MCF 10A (cell line): ENCODE measurements around the gene HES2. TPM values are rescaled to one million over a fixed set of nuclear protein-coding genes. Genes with fewer than 3 reads are reported as not detected.
A peak's percentile ranks its signal among the peaks of the same experiment; 100 is the strongest.
"Not testable (repeated sequence)": the region's sequence is repeated elsewhere in the genome, so short reads cannot be mapped to it uniquely, and the experiment has no call there.

Experiments
- BruUV-seq: library from RNA; stranded (reverse); fragments of 400-500 nt; replicated peaks from 2 replicates; lab custom pipeline; 2021; lab: Mats Ljungman, UMichigan
- CTCF ChIA-PET: fragments of 300-600 bp; sonication (Branson Sonifier 250); formaldehyde crosslinking; extraction: SDS; loops from one replicate; lab custom pipeline; 2021; ENCODE audit warnings: antibody characterized with exemption, inconsistent platforms; lab: Yijun Ruan, JAX
- POLR2A ChIA-PET: fragments of 300-600, 350-650 bp; sonication (Branson Sonifier 250); formaldehyde crosslinking; extraction: SDS; loops from one replicate; lab custom pipeline; 2020; ENCODE audit warnings: antibody characterized with exemption, inconsistent platforms; lab: Yijun Ruan, JAX
- DNase-seq: peaks from one replicate; pipeline ENCODE4 v3.0.0-alpha.2; 2018; ENCODE audit not compliant: unreplicated experiment
- H3K27ac Mint-ChIP-seq: one replicate; pipeline ENCODE4 v1.8.0; 2022; ENCODE audit warnings: mild to moderate bottlenecking, low read depth, mixed read lengths; ENCODE audit not compliant: unreplicated experiment
- H3K27me3 Mint-ChIP-seq: one replicate; pipeline ENCODE4 v1.8.0; 2022; ENCODE audit warnings: mixed read lengths; ENCODE audit not compliant: insufficient read depth, unreplicated experiment
- H3K36me3 Mint-ChIP-seq: one replicate; pipeline ENCODE4 v1.8.0; 2022; ENCODE audit warnings: mild to moderate bottlenecking, moderate library complexity, mixed read lengths; ENCODE audit not compliant: insufficient read depth, unreplicated experiment
- H3K4me1 Mint-ChIP-seq: one replicate; pipeline ENCODE4 v1.8.0; 2022; ENCODE audit warnings: mixed read lengths; ENCODE audit not compliant: insufficient read depth, unreplicated experiment
- H3K4me3 Mint-ChIP-seq: one replicate; pipeline ENCODE4 v1.8.0; 2022; ENCODE audit warnings: mild to moderate bottlenecking, moderate library complexity, mixed read lengths; ENCODE audit not compliant: unreplicated experiment
- H3K9me3 Mint-ChIP-seq: one replicate; pipeline ENCODE4 v1.8.0; 2022; ENCODE audit warnings: mixed read lengths; ENCODE audit not compliant: unreplicated experiment
- intact Hi-C: fragments of 100-400 bp; cut with micrococcal nuclease; formaldehyde crosslinking; loops from 2 replicates; pipeline ENCODE4 v1.14.1; 2022
- microRNA-seq: library from miRNA; unstranded; fragments of <30 nt; microRNA quantifications from one replicate; pipeline ENCODE4 v1.2.0, GENCODE V29; 2022
- total RNA-seq: library from RNA; stranded (reverse); gene quantifications from 2 replicates; pipeline ENCODE4 v1.2.3, GENCODE V29; 2022
- TF ChIP-seq, protein P1 (sequence below): fragments of 200-600 bp; IDR thresholded peaks from one replicate; pipeline ENCODE4 v1.8.0; 2022; ENCODE audit warnings: antibody characterized with exemption, mild to moderate bottlenecking; ENCODE audit not compliant: unreplicated experiment

Gene HES2
- total RNA-seq, 1 experiment from 2014 or later: 7.6 TPM

DNA sequence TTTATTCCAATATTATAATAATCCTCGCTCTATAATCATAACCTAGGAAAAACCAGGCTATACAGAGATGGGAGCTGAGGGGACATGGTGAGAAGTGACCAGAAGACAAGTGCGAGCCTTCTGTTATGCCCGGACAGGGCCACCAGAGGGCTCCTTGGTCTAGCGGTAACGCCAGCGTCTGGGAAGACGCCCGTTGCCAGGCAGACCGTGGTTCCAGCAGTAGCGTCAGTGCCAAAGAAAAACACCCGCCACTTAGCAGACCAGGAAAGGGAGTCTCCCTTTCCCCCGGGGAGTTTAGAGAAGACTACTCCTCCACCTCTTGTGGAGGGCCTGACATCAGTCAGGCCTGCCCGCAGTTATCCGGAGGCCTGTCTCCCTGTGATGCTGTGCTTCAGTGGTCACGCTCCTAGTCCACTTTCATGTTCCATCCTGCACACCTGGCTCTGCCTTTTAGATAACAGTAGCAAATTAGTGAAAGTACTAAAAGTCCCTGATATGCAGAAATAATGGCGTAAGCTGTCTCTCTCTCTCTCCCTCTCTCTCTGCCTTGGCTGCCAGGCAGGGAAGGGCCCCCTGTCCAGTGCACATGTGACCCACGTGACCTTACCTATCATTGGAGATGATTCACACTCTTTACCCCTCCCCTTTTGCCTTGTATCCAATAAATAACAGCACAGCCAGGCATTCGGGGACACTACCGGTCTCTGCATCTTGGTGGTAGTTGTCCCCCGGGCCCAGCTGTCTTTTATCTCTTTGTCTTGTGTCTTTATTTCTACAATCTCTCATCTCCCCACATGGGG, 56.4 kb downstream of the HES2 start:
- peaks cover 13% of the 10 kb centered on the region for H3K4me1 Mint-ChIP-seq
- not testable (repeated sequence) for H3K9me3 Mint-ChIP-seq, H3K27ac Mint-ChIP-seq, BruUV-seq, H3K4me3 Mint-ChIP-seq, H3K27me3 Mint-ChIP-seq, H3K36me3 Mint-ChIP-seq
- DNase-seq: peak; percentile 67
- intact Hi-C loops: loop anchor here (1.0 to 2.0 kb wide), 3 partner anchors 22 to 76 kb away; no protein-coding TSS in a partner anchor
- POLR2A ChIA-PET: interaction anchor here (0.6 to 6.3 kb wide), 9 partner anchors 13 to 209 kb away, joined by 3 to 38 read pairs (median 3); partner anchors contain the start of gene ACOT7
- CTCF ChIA-PET: interaction anchor here (0.6 to 9.6 kb wide), 21 partner anchors 9 to 158 kb away, joined by 3 to 188 read pairs (median 8); partner anchors contain the start of gene ACOT7
- TF ChIP-seq, protein P1, sequence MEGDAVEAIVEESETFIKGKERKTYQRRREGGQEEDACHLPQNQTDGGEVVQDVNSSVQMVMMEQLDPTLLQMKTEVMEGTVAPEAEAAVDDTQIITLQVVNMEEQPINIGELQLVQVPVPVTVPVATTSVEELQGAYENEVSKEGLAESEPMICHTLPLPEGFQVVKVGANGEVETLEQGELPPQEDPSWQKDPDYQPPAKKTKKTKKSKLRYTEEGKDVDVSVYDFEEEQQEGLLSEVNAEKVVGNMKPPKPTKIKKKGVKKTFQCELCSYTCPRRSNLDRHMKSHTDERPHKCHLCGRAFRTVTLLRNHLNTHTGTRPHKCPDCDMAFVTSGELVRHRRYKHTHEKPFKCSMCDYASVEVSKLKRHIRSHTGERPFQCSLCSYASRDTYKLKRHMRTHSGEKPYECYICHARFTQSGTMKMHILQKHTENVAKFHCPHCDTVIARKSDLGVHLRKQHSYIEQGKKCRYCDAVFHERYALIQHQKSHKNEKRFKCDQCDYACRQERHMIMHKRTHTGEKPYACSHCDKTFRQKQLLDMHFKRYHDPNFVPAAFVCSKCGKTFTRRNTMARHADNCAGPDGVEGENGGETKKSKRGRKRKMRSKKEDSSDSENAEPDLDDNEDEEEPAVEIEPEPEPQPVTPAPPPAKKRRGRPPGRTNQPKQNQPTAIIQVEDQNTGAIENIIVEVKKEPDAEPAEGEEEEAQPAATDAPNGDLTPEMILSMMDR: peak; percentile 82

Small RNAs within 50 kb of the gene (microRNA-seq; reads per million reads assigned to microRNA genes)
- gene MIR4252: not detected

Other genes with a start within 250 kb of the HES2 start
- 0.07 and 0.17 TPM in 2 replicates for gene CHD5, start 239.6 kb downstream of the HES2 start, total RNA-seq
- gene RPL22, start 220.3 kb downstream of the HES2 start, total RNA-seq: 477 and 513 TPM in 2 replicates
- 6.2 and 12.4 TPM in 2 replicates for gene RNF207, start 213.8 kb downstream of the HES2 start, total RNA-seq
- 26.5 and 28.3 TPM in 2 replicates for gene ICMT, start 184.0 kb downstream of the HES2 start, total RNA-seq
- gene HES3, start 175.7 kb downstream of the HES2 start, total RNA-seq: not detected in 2 replicates
- gene GPR153, start 158.8 kb downstream of the HES2 start, total RNA-seq: 4.6 and 5.0 TPM in 2 replicates
- 110 and 117 TPM in 2 replicates for gene ACOT7, start 26.2 kb downstream of the HES2 start, total RNA-seq
- 0.68 TPM in 1 of 2 replicates, not detected in the other for gene ESPN, start 4.9 kb upstream of the HES2 start, total RNA-seq
- 27.6 and 33.7 TPM in 2 replicates for gene TNFRSF25, start 46.3 kb upstream of the HES2 start, total RNA-seq
- gene PLEKHG5, start 71.7 kb upstream of the HES2 start, total RNA-seq: 32.3 and 35.9 TPM in 2 replicates
- 49.2 and 62.3 TPM in 2 replicates for gene NOL9, start 134.6 kb upstream of the HES2 start, total RNA-seq
- gene TAS1R1, start 135.4 kb upstream of the HES2 start, total RNA-seq: not detected in 2 replicates
- 40.6 TPM in 2 replicates for gene ZBTB48, start 160.1 kb upstream of the HES2 start, total RNA-seq
- gene KLHL21, start 182.9 kb upstream of the HES2 start, total RNA-seq: 14.0 and 19.5 TPM in 2 replicates
- gene PHF13, start 193.8 kb upstream of the HES2 start, total RNA-seq: 10.3 and 12.7 TPM in 2 replicates
- gene THAP3, start 204.9 kb upstream of the HES2 start, total RNA-seq: 14.7 and 18.9 TPM in 2 replicates